ENCODE measurements around the gene FAM162A. TPM values are rescaled to one million over a fixed set of nuclear protein-coding genes. Genes with fewer than 3 reads are reported as not detected.

The FAM162A gene
- polyA plus RNA-seq, 1 donor from 2014 or later, result 16.2 TPM

DNA sequence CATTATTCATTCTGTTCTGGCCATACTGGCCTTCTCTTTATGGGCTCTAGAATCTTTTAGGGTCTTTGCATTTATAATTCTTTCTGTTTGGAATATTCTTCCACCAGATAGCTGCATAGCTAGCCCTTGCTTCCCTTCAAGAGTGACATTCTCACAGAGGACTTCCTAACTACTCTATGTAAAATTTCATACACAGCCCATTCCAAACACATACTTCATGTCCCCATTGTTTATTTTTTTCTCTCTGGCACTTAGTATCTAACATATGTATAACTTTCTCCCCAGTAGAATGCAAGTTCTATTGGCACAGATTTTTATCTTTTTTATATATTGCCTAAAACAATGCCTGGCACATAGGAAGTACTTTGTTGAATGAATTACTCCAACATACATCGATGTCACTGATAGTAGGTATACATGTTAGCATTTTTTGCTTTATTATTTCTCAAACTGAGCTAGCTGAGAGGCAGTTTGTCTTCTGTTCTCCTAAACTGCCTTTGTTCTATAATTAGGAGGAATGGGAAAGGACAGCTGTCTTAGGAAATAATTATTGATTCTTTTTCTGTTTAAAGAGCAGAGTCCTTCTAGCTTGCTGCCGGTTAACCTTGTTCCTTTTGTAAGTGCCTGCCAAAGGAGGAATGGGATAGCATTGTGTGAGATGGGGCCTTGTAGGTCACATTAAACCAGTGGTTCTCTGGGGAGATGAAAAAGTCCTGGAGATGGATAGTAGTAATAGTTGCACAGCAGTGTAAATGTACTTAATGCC lies 7.9 kb downstream of the FAM162A start:
- no peak overlapping the region for H3K27ac ChIP-seq (ENCODE audit: low read length)

GRCh38 chr3:122392868-122393844 lies 9.2 kb downstream of the FAM162A start:
- Histone ChIP-seq H3K4me2 (ENCODE audit: low read length) (no peak overlapping the region), H3K4me3 (ENCODE audit: low read length) (no peak overlapping the region), H3K27me3 (ENCODE audit: insufficient read depth, low read depth, low read length) (no peaks in the 10 kb centered on the region), H3K36me3 (ENCODE audit: insufficient read depth, low read length) (no peaks in the 10 kb centered on the region), H3K79me2 (replicated peaks; ENCODE audit: insufficient read depth, low read length) (no peaks in the 10 kb centered on the region), H2AFZ (ENCODE audit: low read depth, low read length) (no peak overlapping the region), H3K9me3 (ENCODE audit: low read length) (no peaks in the 10 kb centered on the region), H3K9ac (ENCODE audit: low read length) (no peak overlapping the region), H3K27ac (ENCODE audit: low read length) (no peak overlapping the region), H4K20me1 (ENCODE audit: insufficient read depth) (no peaks in the 10 kb centered on the region), H3F3A (ENCODE audit: insufficient read depth, low read length, poor library complexity, severe bottlenecking) (no peaks in the 10 kb centered on the region), H3K9me2 (ENCODE audit: insufficient read depth, low read length) (no peaks in the 10 kb centered on the region)
- TF ChIP-seq POLR2AphosphoS5 (IDR thresholded peaks at IDR 0.05) (no peak), TAF1 (IDR thresholded peaks at IDR 0.05; ENCODE audit: low read depth) (no peak), RAD21 (conservative IDR thresholded peaks at IDR 0.05) (peak; percentile 74), EZH2 (IDR thresholded peaks at IDR 0.05; ENCODE audit: borderline replicate concordance, insufficient read depth, low read length, poor library complexity, severe bottlenecking) (no peak), MXI1 (conservative IDR thresholded peaks at IDR 0.05; ENCODE audit: poor library complexity, severe bottlenecking) (no peak), EP300 (conservative IDR thresholded peaks at IDR 0.05; ENCODE audit: poor library complexity, severe bottlenecking) (no peak), SMC3 (conservative IDR thresholded peaks at IDR 0.05; ENCODE audit: poor library complexity) (peak; percentile 77), REST (IDR thresholded peaks at IDR 0.05; ENCODE audit: borderline replicate concordance) (no peak)
- TF ChIP-seq, protein P1, sequence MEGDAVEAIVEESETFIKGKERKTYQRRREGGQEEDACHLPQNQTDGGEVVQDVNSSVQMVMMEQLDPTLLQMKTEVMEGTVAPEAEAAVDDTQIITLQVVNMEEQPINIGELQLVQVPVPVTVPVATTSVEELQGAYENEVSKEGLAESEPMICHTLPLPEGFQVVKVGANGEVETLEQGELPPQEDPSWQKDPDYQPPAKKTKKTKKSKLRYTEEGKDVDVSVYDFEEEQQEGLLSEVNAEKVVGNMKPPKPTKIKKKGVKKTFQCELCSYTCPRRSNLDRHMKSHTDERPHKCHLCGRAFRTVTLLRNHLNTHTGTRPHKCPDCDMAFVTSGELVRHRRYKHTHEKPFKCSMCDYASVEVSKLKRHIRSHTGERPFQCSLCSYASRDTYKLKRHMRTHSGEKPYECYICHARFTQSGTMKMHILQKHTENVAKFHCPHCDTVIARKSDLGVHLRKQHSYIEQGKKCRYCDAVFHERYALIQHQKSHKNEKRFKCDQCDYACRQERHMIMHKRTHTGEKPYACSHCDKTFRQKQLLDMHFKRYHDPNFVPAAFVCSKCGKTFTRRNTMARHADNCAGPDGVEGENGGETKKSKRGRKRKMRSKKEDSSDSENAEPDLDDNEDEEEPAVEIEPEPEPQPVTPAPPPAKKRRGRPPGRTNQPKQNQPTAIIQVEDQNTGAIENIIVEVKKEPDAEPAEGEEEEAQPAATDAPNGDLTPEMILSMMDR (IDR thresholded peaks at IDR 0.05; ENCODE audit: poor library complexity, severe bottlenecking), result peak; percentile 79

More for the DNA sequence above, 7.9 kb downstream of the FAM162A start:
- Histone ChIP-seq H3K79me2 (replicated peaks; ENCODE audit: insufficient read depth, low read length) (no peaks in the 10 kb centered on the region), H3F3A (ENCODE audit: insufficient read depth, low read length, poor library complexity, severe bottlenecking) (no peaks in the 10 kb centered on the region), H3K9ac (ENCODE audit: low read length) (peak overlapping the region; percentile 11), H3K27me3 (ENCODE audit: insufficient read depth, low read depth, low read length) (no peaks in the 10 kb centered on the region), H3K36me3 (ENCODE audit: insufficient read depth, low read length) (no peaks in the 10 kb centered on the region), H4K20me1 (ENCODE audit: insufficient read depth) (no peaks in the 10 kb centered on the region), H3K4me3 (ENCODE audit: low read length) (no peak overlapping the region), H2AFZ (ENCODE audit: low read depth, low read length) (no peak overlapping the region), H3K9me2 (ENCODE audit: insufficient read depth, low read length) (no peaks in the 10 kb centered on the region), H3K9me3 (ENCODE audit: low read length) (no peaks in the 10 kb centered on the region), H3K4me2 (ENCODE audit: low read length) (no peak overlapping the region)
- TF ChIP-seq MXI1 (conservative IDR thresholded peaks at IDR 0.05; ENCODE audit: poor library complexity, severe bottlenecking) (no peak), EP300 (conservative IDR thresholded peaks at IDR 0.05; ENCODE audit: poor library complexity, severe bottlenecking) (no peak), RAD21 (conservative IDR thresholded peaks at IDR 0.05) (no peak), TAF1 (IDR thresholded peaks at IDR 0.05; ENCODE audit: low read depth) (no peak)

Measured in neural cell (in vitro differentiated cells).